Measurements from ENCODE around the gene BACH2.

- no peak for TF ChIP-seq CTCF (IDR thresholded peaks at IDR 0.05; ENCODE audit: insufficient read depth, low read length)
- TF ChIP-seq REST (IDR thresholded peaks at IDR 0.05; ENCODE audit: insufficient replicate concordance, low read depth) = no peak
These were observed 172.8 kb downstream of the BACH2 start for GRCh38 chr6:90123831-90124230.
